Activated T-cell treated with anti-CD3 and anti-CD28 coated beads for 1 hour (primary cell): ENCODE data around the gene DTWD1.
"Not testable (repeated sequence)": the region's sequence is repeated elsewhere in the genome, so short reads cannot be mapped to it uniquely, and the experiment has no call there.

ENCODE experiments used
- DNase-seq: peaks from one replicate; pipeline ENCODE4 v3.0.0-alpha.2; 2020; ENCODE audit warnings: low read depth

DTWD1 gene

GRCh38 chr15:49620658-49621368 is at the start of gene DTWD1, which contains the start of gene FAM227B:
Gene DTWD1 (plus strand): TSS chr15:49621048. CDS start chr15:49625168, 4,120 bp downstream.
Gene FAM227B (minus strand): TSS chr15:49620818. CDS start chr15:49615171, 5,647 bp downstream.
- peak; percentile 88 for DNase-seq

GRCh38 chr15:49573421-49573820 is 47.4 kb upstream of the DTWD1 start:
- DNase-seq, result no peak

GRCh38 chr15:49589030-49589429 is 31.8 kb upstream of the DTWD1 start:
- no peak for DNase-seq

DNA sequence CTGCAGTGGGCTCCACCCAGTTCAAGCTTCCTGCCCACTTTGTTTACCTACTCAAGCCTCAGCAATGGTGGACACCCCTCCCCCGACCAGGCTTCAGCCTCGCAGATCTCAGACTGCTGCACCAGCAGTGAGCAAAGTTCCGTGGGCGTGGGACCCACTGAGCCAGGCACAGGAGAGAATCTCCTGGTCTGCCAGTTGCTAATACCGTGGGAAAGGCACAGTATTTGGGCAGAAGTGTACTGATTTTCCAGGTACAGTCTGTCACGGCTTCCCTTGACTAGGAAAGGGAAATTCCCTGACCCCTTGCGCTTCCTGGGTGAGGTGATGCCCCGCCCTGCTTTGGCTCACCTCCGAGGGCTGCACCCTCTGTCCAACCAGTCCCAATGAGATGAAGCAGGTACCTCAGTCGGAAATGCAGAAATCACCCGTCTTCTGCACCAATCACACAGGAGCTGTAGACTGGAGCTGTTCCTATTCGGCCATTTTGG is 28.0 kb upstream of the DTWD1 start:
- not testable (repeated sequence) for DNase-seq

- DNase-seq, result no peak
These were observed 16.0 kb upstream of the DTWD1 start for GRCh38 chr15:49604625-49605409.

DNA sequence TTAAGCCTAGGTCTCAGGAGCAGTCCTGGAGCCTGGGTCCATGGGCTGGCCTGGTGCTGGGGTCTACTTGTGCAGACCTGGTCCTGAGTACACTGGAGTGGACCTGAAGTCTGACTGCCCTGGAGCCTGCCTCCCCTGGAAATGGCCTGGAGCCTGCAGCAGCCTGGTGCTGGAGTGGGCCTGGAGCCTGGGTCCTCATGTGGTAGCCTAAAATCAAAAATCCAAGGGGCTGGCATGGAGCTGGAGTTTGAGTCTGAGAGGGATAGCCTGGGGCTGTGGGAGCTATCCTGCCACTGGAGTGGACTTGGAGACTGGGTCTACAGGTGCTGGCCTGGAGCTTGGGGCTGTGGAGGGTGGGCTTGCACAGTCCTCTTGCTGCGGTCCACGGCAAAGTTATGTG is 15.3 kb upstream of the DTWD1 start:
- no peak for DNase-seq

DNA sequence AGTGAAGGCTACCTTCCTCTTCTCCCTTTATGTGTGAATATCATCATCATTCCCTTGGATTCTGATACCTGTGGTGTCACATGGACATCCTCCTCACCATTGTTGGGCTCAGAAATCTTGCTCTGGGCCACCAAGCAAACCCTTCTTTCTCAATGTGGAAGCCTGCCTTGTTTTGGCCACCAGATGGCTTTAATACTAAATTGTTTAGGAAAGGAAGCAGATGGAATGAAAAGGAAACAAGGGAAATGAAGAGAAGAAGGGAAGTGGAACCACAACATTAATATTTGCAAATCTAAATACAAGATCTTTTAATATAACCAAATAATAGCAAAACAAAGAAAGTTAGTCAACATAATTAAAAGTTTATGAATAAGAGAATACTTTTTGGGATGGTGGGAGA is 14.3 kb upstream of the DTWD1 start:
- no peak for DNase-seq

GRCh38 chr15:49610157-49610918 is 10.5 kb upstream of the DTWD1 start:
- no peak for DNase-seq

DNA sequence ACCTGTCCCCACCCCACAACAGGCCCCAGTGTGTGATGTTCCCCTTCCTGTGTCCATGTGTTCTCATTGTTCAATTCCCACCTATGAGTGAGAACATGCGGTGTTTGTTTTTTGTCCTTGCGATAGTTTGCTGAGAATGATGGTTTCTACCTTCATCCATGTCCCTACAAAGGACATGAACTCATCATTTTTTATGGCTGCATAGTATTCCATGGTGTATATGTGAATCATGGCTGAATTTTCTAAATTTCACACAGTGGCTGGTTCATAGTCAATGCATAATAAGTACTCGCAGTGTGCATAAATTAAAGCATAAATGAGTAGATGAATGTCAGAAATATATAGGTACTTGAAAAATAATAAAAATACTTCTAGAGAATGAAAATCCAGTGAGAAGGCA is 8.6 kb upstream of the DTWD1 start:
- not testable (repeated sequence) for DNase-seq

DNA sequence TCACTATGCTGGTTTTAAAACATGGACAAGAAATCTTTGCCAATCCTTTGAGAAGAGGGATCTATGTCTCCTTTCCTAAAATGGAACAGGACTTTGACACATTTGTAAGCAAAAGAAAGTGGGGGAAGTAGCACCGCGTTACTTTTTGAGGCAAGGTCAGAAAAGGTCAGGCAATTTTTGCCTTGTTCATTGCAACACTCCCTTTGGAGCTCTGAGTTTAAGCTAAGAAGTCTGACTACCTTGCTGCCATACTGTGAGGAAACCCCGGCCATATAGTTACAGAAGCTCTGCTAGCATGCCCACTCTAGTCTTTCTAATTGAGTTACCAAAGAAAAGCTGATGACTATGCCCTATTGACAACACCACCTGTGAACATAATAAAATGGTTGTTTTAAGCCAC is 1.6 kb upstream of the DTWD1 start:
- no peak for DNase-seq

- DNase-seq, result no peak
These were observed 649 bp upstream of the DTWD1 start for GRCh38 chr15:49620199-49620598.

GRCh38 chr15:49621401-49621811 is 558 bp downstream of the DTWD1 start:
- DNase-seq, result no peak

DNA sequence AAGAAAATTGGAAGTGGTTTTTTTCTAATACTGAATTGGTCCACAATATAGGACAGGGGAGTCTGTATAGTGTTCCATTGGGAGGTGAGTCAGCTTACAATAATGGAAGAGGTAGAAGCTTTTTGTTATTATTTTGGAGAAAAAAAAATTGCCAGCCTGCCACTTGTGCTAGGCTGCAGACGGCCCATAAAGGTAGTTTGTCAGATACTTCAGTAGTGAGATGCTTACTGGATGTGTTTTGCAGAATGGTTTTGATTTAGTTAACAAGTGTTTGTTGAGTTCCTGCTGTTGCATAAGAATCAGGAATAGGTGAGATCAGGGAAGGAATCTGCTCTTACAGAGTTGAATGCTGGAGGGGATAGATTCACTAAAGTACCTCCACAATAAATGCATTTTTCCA is 1.0 kb downstream of the DTWD1 start:
- no peak for DNase-seq

- no peak for DNase-seq
These were observed 1.7 kb downstream of the DTWD1 start for GRCh38 chr15:49622561-49622960.

DNA sequence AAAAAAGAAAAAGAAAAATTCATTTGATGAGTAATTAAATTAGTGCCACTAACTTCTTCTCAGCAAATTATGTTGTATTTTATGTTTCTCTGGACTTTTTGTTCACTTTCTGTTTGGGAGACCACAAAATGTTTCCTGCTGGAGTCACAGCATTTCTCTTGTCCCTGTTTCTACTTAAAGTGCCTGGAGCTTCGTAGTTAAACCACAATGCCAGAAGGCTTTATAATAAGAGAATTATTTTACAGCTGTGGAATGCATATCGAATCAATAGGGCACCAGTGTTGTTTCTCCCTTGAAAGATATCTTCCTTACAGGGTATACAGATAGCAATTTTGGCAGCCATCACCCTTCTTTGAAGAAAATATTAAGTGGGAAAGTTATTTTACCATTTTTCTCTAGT is 3.2 kb downstream of the DTWD1 start:
- no peak for DNase-seq

GRCh38 chr15:49625460-49626036 is 4.7 kb downstream of the DTWD1 start:
- DNase-seq, result no peak

- DNase-seq, result no peak
These were observed 6.6 kb downstream of the DTWD1 start for GRCh38 chr15:49627407-49627877.

DNA sequence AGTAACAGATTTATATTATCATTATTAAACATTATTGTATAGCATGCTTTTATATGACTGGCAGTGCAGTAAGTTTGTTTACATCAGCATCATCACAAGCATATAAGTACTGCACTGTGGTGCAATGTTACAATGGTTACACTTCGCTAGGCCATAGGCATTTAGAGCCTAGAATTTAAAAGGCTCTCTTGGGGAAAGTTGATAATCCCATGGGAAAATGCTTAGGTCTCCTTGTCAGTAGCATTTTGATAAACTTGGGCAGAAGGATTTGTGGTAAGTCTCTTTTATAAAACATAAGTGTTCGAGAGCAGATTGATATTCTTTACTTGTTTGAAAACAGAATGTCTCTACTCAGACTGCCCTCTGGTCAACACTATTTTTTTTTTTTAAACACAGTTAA is 7.5 kb downstream of the DTWD1 start:
- DNase-seq, result no peak

GRCh38 chr15:49637857-49638256 is 17.0 kb downstream of the DTWD1 start:
- DNase-seq, result no peak

DNA sequence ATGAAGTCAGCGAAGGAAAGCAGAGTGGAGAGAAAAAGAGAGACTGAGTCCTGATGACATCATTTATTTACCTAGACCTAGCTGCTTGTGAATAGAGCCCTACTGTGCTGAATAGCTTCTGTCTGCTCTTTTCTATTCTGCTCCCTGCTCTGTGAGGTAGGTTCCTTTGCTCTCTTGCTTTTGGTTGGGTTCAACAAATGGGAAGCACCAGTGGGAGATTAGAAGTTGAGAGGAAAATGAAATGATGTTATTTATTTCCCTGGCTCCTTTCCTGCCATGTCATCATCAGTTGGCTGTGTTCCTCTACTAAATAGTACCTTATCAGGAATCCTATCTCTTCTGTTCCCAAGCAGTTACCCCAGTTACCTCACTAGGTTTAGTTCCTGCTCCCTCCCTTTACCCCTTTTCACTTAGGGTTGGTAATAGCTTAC is 23.5 kb downstream of the DTWD1 start:
- no peak for DNase-seq

GRCh38 chr15:49645277-49645676 is 24.4 kb downstream of the DTWD1 start:
- DNase-seq, result no peak

DNA sequence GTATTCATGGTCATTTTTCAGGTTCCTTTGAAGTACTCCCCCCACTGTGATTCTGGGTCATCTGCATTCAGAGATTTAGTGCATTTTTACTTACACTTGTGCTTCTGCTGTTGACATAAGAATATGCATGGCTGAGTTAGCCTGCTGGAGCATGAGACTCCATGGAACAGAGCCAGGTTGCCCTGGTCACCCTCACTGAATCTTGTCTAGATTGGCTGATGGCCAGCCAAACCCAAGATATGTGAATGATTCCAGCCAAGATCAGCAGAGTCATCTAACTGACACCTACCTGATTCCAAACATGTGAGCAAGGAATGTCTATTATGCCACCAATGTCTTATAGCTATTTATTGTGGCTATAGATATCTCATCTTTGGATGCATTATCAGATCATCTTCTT is 25.1 kb downstream of the DTWD1 start:
- DNase-seq, result no peak
